Dermis microvascular lymphatic vessel endothelial cell (primary cell): ENCODE measurements around the gene IPO13. TPM values are rescaled to one million over a fixed set of nuclear protein-coding genes. Genes with fewer than 3 reads are reported as not detected.

ENCODE experiments used
- DNase-seq, 2 donors: peaks; one replicate each; pipeline versions ENCODE4 v3.0.0 to v3.0.0-alpha.2; 2010; ENCODE audit warnings: low read depth in 2 of 2
- total RNA-seq: library from RNA; depleted of rRNA; stranded (reverse); fragments of >200 nt; gene quantifications from 2 replicates; pipeline ENCODE4 v1.2.1, GENCODE V29; 2014

Gene IPO13
- total RNA-seq, 1 donor from 2014 or later: 5.5 TPM

DNA sequence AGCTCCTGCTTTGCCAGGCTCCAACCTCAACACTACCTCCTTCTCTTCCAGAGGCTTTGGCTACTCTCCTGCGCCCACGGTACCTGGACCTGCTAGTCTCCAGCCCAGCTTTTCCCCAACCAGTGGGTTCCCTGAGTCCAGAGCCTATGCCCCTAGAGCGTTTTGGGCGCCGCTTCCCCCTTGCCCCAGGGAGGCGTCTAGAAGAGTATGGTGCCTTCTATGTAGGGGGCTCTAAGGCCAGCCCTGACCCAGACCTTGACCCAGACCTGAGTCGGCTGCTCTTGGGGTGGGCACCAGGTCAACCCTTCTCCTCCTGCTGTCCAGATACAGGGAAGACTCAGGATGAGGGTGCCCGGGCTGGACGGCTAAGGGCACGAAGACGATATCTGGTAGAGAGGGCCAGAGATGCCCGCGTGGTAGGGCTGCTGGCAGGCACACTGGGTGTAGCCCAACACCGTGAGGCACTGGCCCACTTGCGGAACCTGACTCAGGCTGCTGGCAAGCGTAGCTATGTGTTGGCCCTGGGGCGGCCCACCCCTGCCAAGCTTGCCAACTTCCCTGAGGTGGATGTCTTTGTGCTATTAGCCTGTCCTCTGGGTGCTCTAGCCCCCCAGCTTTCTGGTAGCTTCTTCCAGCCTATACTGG, 24.7 kb downstream of the IPO13 start:
- DNase-seq: no peak

GRCh38 chr1:43973981-43974442, 27.3 kb downstream of the IPO13 start:
- no peak for DNase-seq

DNA sequence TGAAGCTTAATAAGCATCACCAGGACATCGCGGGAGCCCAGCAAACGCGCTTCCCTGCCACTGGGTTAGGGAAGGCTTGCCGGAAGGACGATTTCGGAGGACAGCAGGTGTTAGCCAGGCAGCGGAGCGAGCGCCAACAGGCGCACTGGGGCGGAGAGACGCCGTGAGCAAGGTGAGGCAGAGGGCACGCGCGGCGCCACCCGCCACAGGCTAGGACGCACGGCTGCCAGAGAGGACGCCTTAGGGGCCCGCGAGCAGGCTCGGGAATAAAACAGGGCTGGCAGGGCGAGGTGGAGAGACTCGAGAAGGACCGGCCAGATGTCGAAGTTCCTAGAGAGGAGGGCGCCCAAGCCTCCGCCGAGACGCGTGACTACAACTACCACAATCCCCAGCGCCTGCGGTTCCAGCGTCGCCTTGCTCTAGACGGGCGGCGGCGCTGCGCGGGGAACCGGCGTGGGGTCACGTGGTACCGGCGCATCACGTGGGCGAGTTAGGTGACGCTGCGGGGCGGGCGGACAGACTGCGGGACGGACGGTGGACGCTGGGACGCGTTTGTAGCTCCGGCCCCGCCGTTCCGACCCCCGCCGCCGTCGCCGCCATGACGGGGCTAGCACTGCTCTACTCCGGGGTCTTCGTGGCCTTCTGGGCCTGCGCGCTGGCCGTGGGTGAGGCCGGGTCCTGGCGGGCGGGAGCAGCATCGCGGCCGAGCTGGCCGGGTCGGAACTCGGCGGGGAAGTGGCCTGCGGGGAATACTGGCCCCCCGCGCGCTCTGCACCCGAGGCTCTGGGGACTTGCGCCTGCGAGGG, 27.9 kb downstream of the IPO13 start, which contains the start of gene ATP6V0B:
ATP6V0B (plus strand) TSS at position 518 of the 806 bp plus-strand sequence; CDS start at position 599, 81 bp downstream.
- DNase-seq: peak; percentile 78 to 94

GRCh38 chr1:43975249-43975961, 28.7 kb downstream of the IPO13 start:
- peak in 1 of 2 donors; percentile 33 for DNase-seq

DNA sequence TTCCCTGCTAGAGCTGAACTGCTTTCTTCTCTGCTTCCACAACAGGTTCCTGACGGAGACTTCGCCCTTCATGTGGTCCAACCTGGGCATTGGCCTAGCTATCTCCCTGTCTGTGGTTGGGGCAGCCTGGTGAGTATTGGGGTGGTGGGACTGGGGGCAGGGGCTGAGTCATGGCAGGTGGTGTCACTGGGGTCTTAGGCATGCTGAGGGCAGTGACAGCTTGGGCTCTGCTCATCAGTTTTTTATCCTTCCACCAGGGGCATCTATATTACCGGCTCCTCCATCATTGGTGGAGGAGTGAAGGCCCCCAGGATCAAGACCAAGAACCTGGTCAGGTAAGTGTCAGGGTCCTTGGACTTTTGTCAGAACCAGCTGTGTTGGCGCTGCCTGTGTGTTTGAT, 29.3 kb downstream of the IPO13 start:
- DNase-seq: no peak

GRCh38 chr1:43976890-43977289, 30.1 kb downstream of the IPO13 start:
- no peak for DNase-seq

- no peak for DNase-seq
Observed at GRCh38 chr1:43977376-43978263, 30.9 kb downstream of the IPO13 start.

- DNase-seq: no peak
Observed at GRCh38 chr1:43978264-43978550, 31.5 kb downstream of the IPO13 start.

DNA sequence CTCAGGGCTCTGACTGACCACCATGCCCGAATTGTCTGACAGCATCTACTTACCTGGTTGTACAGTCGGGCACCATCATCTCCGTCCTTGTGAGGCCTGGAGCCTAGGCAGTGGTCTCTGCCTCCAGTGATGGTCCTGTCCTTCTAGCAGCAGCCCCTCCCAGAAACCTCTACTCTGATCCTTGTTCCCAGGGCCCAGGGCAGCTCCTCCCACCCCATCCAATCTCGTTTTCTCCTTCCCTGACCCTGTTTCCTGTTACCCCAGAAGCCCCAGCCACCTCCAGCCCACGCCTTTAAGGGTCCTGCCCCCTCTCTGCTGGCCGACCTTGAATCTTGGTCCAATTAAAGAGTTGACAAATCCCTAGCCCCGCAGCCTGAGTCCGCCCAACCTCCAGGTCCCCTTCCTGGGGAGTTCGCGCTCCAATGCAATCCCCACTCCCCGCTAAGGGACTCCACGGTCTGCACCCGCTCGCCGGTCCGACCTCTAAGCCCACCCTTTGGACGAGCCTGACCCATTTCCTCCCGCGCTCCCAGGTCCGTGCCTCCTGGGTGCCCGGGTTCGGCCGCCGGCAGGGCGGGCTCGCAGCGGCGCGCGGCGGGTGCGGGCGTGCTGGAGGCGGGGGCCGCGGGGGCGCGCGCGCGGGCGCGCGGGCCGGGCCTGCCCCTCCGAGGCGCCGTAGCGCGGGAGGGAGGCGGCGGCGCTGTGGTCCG, 32.0 kb downstream of the IPO13 start, which contains the start of gene B4GALT2:
B4GALT2 (plus strand) TSS at position 660 of the 710 bp plus-strand sequence. CDS start 1,951 bp downstream, outside the sequence.
- DNase-seq: peak in 1 of 2 donors; percentile 46

DNA sequence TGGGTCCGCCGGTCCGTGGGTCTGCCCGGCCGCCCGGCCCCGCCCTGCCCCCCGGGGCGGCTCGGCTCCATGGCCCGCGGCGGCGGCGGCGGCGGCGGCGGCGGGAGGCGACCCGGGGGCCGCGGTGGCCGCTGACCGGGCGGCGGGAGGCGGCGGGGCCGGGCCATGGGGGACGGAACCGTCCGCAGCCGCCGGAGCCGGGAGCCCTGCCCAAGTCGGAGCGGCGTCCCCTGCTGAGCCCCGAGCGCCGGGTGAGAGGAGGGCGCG, 32.4 kb downstream of the IPO13 start:
- no peak for DNase-seq

DNA sequence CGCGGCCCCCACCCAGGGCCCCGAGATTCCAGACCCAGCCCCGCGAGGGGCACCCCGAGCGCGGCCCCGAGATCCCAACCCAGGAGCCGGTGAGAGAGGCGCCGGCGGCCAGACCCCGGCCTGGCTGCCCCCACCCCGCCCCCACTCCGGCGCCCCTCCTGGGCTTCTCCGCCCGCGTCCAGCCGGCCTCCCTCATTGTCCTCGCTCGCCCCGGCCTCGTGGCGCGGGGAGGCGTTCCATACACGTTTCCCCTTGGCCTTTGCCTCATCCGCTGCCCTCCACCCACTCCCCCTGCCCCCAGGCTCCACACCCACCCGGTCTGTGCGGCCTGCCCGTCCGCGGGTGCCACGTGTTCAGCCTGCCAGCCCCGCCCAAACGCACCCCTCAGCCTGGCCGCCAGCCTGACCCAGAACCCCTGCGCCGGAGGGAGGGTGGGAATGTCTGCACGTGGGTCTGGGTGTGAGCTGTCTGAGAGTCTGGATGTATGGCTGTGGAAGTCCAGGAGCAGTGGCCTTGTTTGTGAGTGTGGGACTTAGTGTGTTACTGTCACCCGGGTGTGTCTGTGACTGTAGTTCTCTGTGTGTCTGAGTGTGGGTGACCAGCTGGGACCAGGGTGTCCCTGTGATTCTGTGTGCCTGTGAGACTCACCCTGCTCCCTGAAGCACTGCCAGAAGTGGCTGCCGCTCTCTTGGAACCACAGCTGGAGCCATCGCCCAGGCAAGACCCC, 32.9 kb downstream of the IPO13 start:
- peak in 1 of 2 donors; percentile 66 for DNase-seq

- no peak for DNase-seq
Observed at GRCh38 chr1:43980255-43981134, 33.7 kb downstream of the IPO13 start.

- DNase-seq: no peak
Observed at GRCh38 chr1:43981135-43981491, 34.4 kb downstream of the IPO13 start.

DNA sequence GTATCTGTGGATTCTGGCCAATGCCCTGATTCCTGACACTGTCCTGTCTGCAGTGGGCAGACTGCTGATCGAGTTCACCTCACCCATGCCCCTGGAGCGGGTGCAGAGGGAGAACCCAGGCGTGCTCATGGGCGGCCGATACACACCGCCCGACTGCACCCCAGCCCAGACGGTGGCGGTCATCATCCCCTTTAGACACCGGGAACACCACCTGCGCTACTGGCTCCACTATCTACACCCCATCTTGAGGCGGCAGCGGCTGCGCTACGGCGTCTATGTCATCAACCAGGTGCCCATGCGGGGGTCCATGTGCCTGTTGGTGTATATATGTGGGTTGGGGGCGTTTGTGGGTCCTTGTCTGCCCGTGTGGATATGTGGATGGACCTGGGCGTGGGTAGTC, 34.9 kb downstream of the IPO13 start:
- DNase-seq: no peak

GRCh38 chr1:43982241-43982640, 35.5 kb downstream of the IPO13 start:
- DNase-seq: no peak

- no peak for DNase-seq
Observed at GRCh38 chr1:43982808-43983207, 36.1 kb downstream of the IPO13 start.

DNA sequence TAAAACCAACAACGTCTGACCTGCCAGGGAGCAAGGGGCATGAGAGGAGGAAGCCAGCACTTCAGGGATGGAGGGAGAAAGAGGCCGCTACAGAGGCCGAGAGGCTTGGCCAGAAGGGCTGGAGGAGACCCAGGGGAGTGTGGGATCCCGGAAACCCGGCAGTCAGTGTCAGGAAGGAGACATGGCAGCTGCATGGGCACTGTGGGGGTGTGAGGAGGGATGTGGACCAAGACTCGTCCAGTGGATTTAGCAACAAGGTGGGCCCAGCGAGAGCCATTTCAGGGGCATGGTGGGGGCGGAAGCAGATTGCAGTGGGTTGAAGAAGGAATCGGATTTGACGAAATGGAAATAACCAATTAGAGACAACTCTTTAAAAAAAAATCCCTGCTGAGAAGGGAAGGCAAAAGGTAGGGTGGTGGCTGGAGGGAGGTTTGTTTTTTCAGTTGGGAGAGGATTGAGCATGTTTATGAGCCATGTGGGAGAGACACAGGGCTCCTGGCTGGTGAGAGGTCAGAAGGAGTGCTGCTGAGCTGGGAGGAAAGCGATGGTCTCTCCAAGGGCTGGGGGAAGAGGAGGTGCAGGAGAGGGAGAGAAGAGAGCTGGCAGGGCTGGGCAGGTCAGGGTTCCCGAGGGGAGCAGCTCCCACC, 36.6 kb downstream of the IPO13 start:
- DNase-seq: no peak

- DNase-seq: no peak
Observed at GRCh38 chr1:43984855-43985254, 38.1 kb downstream of the IPO13 start.
